Prostate gland (tissue), 2 donors: ENCODE measurements around the gene PHLDA2. TPM values are rescaled to one million over a fixed set of nuclear protein-coding genes. Genes with fewer than 3 reads are reported as not detected.

Experiments used
- DNase-seq: peaks from one replicate; pipeline ENCODE4 v3.0.0-alpha.2; 2019; ENCODE audit warnings: low spot score
- H3K27ac ChIP-seq, 2 donors: fragments of 200-600 bp; sonication (generic); 2 replicates each; pipeline ENCODE4 v1.5.1; 2017 to 2019
- H3K27me3 ChIP-seq: fragments of 200-600 bp; sonication (generic); replicated peaks from 2 replicates; pipeline ENCODE4 v1.5.1; 2019; ENCODE audit not compliant: insufficient read depth
- H3K36me3 ChIP-seq, 2 donors: fragments of 200-600 bp; sonication (generic); 1 replicate in 1 of 2; 2 replicates in 1 of 2; pipeline versions ENCODE4 v1.5.1 to v1.8.1; 2017 to 2019
- H3K4me1 ChIP-seq: fragments of 200-600 bp; sonication (generic); replicated peaks from 2 replicates; pipeline ENCODE4 v1.5.1; 2019
- H3K4me3 ChIP-seq, 2 donors: fragments of 200-600 bp; sonication (generic); 2 replicates each; pipeline ENCODE4 v1.5.1; 2017 to 2019
- H3K9me3 ChIP-seq: fragments of 200-600 bp; sonication (generic); 2 replicates; pipeline ENCODE4 v1.5.1; 2017
- POLR2A ChIP-seq: fragments of 450-650 bp; IDR thresholded peaks from one replicate; pipeline ENCODE4 v1.6.1; 2016; ENCODE audit warnings: antibody characterized with exemption, mild to moderate bottlenecking
- POLR2AphosphoS5 ChIP-seq: sonication (generic); formaldehyde crosslinking; IDR thresholded peaks from one replicate; pipeline ENCODE4 v1.6.1; 2017; ENCODE audit warnings: antibody characterized with exemption
- WGBS: methylation state at CpG from one replicate; pipeline ENCODE4 v1.1.5; 2018; 5-methylcytosine and 5-hydroxymethylcytosine counted together
- intact Hi-C: fragments of 100-400 bp; cut with DNase I; formaldehyde crosslinking; loops from one replicate; pipeline ENCODE4 v1.14.2; 2022
- total RNA-seq, 2 donors: library from RNA; depleted of rRNA; stranded (reverse); fragments of >200 nt; gene quantifications; one replicate each; pipeline ENCODE4 v1.1.0, GENCODE V29; 2016
- TF ChIP-seq, protein P1 (sequence below), 4 experiments: fragments of 200-600 bp in 2 of 4; fragments of 450-650 bp in 2 of 4; sonication (generic) in 2 of 4; IDR thresholded peaks; 1 replicate in 3 of 4; 2 replicates in 1 of 4; pipeline ENCODE4 v1.5.1; 2016 to 2019; ENCODE audit warnings: antibody characterized with exemption in 4 of 4, mild to moderate bottlenecking in 2 of 4, moderate library complexity in 2 of 4

Gene PHLDA2
- total RNA-seq, 2 donors from 2014 or later: 12.4 to 20.4 TPM

DNA sequence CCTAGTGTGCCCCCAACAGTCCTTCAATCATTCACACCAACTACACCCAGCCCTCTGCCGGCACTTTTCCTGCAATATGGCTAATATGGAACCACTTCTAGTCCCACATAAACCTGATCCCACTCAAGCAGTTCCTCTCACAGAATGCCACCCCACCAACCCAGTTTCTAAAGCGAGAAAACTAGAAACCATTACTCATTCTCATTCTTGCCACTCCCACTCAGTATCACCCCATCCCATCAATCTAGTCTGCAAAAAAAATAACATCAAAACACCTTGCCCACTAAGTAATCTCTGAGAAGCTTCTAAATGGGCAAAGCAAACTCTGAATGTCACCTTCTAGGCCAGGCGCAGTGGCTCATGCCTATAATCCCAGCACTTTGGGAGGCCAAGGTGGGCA is 45.1 kb upstream of the PHLDA2 start:
- Histone ChIP-seq H3K27me3 (no peaks in the 10 kb centered on the region), H3K36me3 (peaks cover 6 to 7% of the 10 kb centered on the region in 2 donors), H3K27ac (no peak overlapping the region), H3K4me3 (no peak overlapping the region), H3K4me1 (no peaks in the 10 kb centered on the region), H3K9me3 (no peaks in the 10 kb centered on the region)
- intact Hi-C loops: no loop called here
- DNase-seq: no peak
- WGBS: 98% methylated on average over 3 of the region's 3 CpGs
- TF ChIP-seq POLR2AphosphoS5 (no peak), POLR2A (no peak)
- TF ChIP-seq, protein P1, sequence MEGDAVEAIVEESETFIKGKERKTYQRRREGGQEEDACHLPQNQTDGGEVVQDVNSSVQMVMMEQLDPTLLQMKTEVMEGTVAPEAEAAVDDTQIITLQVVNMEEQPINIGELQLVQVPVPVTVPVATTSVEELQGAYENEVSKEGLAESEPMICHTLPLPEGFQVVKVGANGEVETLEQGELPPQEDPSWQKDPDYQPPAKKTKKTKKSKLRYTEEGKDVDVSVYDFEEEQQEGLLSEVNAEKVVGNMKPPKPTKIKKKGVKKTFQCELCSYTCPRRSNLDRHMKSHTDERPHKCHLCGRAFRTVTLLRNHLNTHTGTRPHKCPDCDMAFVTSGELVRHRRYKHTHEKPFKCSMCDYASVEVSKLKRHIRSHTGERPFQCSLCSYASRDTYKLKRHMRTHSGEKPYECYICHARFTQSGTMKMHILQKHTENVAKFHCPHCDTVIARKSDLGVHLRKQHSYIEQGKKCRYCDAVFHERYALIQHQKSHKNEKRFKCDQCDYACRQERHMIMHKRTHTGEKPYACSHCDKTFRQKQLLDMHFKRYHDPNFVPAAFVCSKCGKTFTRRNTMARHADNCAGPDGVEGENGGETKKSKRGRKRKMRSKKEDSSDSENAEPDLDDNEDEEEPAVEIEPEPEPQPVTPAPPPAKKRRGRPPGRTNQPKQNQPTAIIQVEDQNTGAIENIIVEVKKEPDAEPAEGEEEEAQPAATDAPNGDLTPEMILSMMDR (IDR thresholded peaks at IDR 0.05): no peak

DNA sequence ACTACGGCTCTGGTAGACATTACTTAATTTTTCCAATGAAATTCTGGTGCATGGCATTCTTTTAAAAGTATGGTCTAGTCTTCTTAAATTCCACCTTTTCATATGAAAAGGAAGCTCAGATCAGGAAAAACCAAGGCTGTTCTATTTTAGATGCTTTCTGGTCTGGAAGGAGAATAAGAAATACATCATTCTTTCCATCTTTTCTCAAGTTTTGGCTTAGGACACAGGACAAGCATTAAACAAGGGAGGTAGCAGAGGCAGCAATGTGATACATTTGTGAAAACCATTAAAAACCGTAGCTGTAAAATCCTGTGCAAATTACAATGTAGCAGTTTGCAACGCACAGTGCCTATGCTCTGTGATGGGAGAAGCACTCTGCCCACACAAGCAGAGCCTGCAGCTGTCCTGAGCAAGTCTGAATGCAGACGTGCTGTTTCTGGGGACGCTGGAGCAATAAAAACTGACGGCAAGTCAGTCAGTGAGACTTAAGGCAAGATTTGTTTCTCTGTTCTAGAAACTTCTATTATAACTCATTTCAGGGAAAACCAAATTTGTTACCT is 39.2 kb upstream of the PHLDA2 start:
- no peaks in the 10 kb centered on the region for H3K9me3 ChIP-seq
- WGBS: 55% methylated on average over 6 of the region's 6 CpGs
- no peak overlapping the region for H3K27ac ChIP-seq
- intact Hi-C loops: no loop called here
- DNase-seq: no peak
- no peak overlapping the region for H3K4me3 ChIP-seq
- H3K4me1 ChIP-seq: no peaks in the 10 kb centered on the region
- H3K27me3 ChIP-seq: no peaks in the 10 kb centered on the region
- peaks cover 6 to 9% of the 10 kb centered on the region in 2 donors for H3K36me3 ChIP-seq
- TF ChIP-seq POLR2AphosphoS5 (no peak), POLR2A (no peak)

DNA sequence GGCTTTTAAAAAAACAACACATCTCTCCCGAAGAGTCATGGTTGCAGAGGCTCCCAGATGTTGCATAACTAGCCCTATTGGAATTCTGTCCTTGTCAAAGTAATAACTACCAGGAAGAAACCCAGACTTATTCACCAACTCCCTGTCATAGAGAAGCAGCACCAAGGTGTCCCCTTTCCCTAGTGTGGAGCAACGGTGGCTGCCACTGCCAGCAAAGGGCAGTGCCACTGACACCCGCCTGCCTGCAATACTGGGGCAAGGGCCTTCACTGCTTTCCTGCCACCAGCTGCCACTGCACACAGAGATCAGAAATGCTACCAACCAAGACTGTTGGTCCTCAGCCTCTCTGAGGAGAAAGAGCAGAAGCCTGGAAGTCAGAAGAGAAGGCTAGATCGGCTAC is 35.6 kb upstream of the PHLDA2 start:
- no peak overlapping the region for H3K4me3 ChIP-seq
- H3K4me1 ChIP-seq: no peaks in the 10 kb centered on the region
- H3K36me3 ChIP-seq: peaks cover 0 to 7% of the 10 kb centered on the region in 2 donors
- intact Hi-C loops: no loop called here
- TF ChIP-seq, protein P1 (IDR thresholded peaks at IDR 0.05): no peak
- TF ChIP-seq POLR2AphosphoS5 (no peak), POLR2A (no peak)
- WGBS: 71% methylated on average over 4 of the region's 4 CpGs
- no peaks in the 10 kb centered on the region for H3K9me3 ChIP-seq
- H3K27me3 ChIP-seq: no peaks in the 10 kb centered on the region
- DNase-seq: no peak
- H3K27ac ChIP-seq: no peak overlapping the region

DNA sequence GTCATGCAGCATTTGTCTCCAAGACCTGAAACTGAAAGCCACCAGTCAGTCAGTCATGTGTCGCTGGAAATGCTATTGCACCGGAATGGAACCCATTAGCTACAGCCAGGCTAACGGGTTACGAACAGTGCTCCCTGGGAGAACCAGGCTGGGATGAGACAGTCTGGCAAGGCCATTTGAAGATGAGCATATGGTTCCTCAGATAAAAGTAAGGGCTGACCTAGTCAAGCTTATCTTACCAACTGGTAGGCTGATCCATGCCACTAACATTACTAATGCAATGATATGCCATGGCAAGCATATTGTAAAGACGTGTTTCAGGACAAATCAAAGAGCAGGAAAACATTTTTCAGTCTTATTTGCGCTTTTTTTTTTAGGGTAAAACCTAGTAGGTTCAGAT is 34.5 kb upstream of the PHLDA2 start:
- TF ChIP-seq, protein P1 (IDR thresholded peaks at IDR 0.05): no peak
- TF ChIP-seq POLR2A: no peak
- no peak for TF ChIP-seq POLR2AphosphoS5
- intact Hi-C loops: no loop called here
- no peaks in the 10 kb centered on the region for H3K27me3 ChIP-seq
- no peaks in the 10 kb centered on the region for H3K4me1 ChIP-seq
- no peak overlapping the region for H3K4me3 ChIP-seq
- H3K9me3 ChIP-seq: no peaks in the 10 kb centered on the region
- DNase-seq: no peak
- no peak overlapping the region for H3K27ac ChIP-seq
- WGBS: 92% methylated on average over 6 of the region's 6 CpGs
- no peaks in the 10 kb centered on the region for H3K36me3 ChIP-seq

DNA sequence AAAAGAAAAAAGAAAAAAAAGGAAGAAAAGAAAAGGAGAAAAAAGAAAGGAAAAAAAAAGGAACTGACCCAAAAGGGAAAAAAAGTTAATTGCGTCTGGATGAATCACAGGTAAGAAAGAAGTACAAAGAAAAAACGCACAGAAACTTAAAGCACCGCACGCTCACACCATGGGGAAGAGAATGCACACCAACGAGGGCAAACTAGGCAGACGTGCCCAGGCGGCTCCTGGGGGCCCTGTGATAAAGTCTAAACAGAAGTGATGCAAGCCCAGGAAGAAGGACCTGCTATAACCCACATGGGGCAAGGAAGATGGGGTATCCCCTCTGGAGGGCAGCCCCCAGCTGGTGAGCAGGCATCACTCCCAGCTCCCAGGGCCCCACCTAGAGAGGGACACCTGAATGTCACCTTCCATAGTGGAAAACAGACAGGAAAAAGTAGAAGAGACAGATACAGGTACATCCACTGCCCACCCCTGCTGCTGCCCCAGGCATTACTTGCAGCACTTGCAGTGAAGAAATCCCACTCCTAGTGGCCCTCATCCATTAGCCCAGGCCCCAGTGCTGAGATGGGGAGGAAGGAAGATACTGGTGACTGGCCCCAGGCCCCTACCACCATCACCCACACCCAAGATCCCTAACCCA is 34.0 kb upstream of the PHLDA2 start:
- Histone ChIP-seq H3K4me3 (no peak overlapping the region), H3K36me3 (peaks cover 0 to 1% of the 10 kb centered on the region in 2 donors), H3K4me1 (no peaks in the 10 kb centered on the region), H3K9me3 (no peaks in the 10 kb centered on the region), H3K27ac (no peak overlapping the region), H3K27me3 (no peaks in the 10 kb centered on the region)
- intact Hi-C loops: no loop called here
- TF ChIP-seq, protein P1 (IDR thresholded peaks at IDR 0.05): no peak
- TF ChIP-seq POLR2AphosphoS5 (no peak), POLR2A (no peak)
- 74% methylated on average over 7 of the region's 7 CpGs for WGBS
- DNase-seq: no peak
